ENCODE data around the gene NCR2. TPM values are rescaled to one million over a fixed set of nuclear protein-coding genes. Genes with fewer than 3 reads are reported as not detected.

Gene NCR2
- total and polyA plus RNA-seq, 9 donors, result not detected

GRCh38 chr6:41392246-41392645, 56.8 kb downstream of the NCR2 start:
- Histone ChIP-seq H3K27ac (no peak overlapping the region), H3K4me3 (no peak overlapping the region), H3K36me3 (no peaks in the 10 kb centered on the region), H3K4me1 (ENCODE audit: insufficient read depth) (no peaks in the 10 kb centered on the region), H3K9me3 (peaks cover 0 to 4% of the 10 kb centered on the region in 2 donors), H3K27me3 (no peaks in the 10 kb centered on the region)
- TF ChIP-seq, protein P1, sequence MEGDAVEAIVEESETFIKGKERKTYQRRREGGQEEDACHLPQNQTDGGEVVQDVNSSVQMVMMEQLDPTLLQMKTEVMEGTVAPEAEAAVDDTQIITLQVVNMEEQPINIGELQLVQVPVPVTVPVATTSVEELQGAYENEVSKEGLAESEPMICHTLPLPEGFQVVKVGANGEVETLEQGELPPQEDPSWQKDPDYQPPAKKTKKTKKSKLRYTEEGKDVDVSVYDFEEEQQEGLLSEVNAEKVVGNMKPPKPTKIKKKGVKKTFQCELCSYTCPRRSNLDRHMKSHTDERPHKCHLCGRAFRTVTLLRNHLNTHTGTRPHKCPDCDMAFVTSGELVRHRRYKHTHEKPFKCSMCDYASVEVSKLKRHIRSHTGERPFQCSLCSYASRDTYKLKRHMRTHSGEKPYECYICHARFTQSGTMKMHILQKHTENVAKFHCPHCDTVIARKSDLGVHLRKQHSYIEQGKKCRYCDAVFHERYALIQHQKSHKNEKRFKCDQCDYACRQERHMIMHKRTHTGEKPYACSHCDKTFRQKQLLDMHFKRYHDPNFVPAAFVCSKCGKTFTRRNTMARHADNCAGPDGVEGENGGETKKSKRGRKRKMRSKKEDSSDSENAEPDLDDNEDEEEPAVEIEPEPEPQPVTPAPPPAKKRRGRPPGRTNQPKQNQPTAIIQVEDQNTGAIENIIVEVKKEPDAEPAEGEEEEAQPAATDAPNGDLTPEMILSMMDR (IDR thresholded peaks at IDR 0.05), result no peak
- TF ChIP-seq EP300 (IDR thresholded peaks at IDR 0.05), result no peak
- no peak for TF ChIP-seq POLR2A (IDR thresholded peaks at IDR 0.05)
- WGBS, 3 donors, result 86 to 88% (median 86%) methylated on average over 4 of the region's 4 CpGs
- DNase-seq, result no peak
- intact Hi-C loops (cut with DNase I), result no loop called here

GRCh38 chr6:41396335-41396734, 60.9 kb downstream of the NCR2 start:
- H3K27ac ChIP-seq, result no peak overlapping the region
- H3K27me3 ChIP-seq, result no peaks in the 10 kb centered on the region
- no peak overlapping the region for H3K4me3 ChIP-seq
- H3K4me1 ChIP-seq (ENCODE audit: insufficient read depth), result no peaks in the 10 kb centered on the region
- H3K36me3 ChIP-seq, result no peaks in the 10 kb centered on the region
- DNase-seq, result no peak
- H3K9me3 ChIP-seq, result no peaks in the 10 kb centered on the region
- 56 to 66% (median 60%) methylated on average over 5 of the region's 5 CpGs for WGBS, 3 donors
- intact Hi-C loops (cut with DNase I), result no loop called here
- TF ChIP-seq POLR2A (IDR thresholded peaks at IDR 0.05) (no peak), EP300 (IDR thresholded peaks at IDR 0.05) (no peak)
- TF ChIP-seq, protein P1 (IDR thresholded peaks at IDR 0.05), result no peak

DNA sequence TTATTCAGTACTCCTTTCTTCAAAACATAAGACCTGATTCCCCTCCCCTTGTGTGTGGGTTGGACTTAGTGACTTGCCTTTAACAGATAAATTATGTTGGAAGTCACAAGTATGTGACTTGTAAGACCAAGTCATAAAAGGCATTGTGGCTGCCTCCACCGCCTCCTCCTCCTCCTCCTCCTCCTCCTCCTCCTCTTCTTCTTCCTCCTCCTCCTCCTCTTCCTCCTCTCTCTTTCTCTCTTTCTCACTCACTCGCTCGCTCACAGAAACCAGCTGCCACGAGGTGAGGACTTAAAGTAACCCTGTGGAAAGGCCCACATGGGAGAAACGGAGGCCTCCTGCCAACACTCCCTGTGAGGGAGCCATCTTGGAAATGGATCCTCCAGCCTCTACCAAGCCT, 64.0 kb downstream of the NCR2 start:
- Histone ChIP-seq H3K4me3 (no peak overlapping the region), H3K9me3 (no peaks in the 10 kb centered on the region), H3K4me1 (ENCODE audit: insufficient read depth) (no peaks in the 10 kb centered on the region), H3K27me3 (no peaks in the 10 kb centered on the region), H3K27ac (no peak overlapping the region), H3K36me3 (no peaks in the 10 kb centered on the region)
- TF ChIP-seq EP300 (IDR thresholded peaks at IDR 0.05), result no peak
- TF ChIP-seq, protein P1 (IDR thresholded peaks at IDR 0.05), result no peak
- no peak for TF ChIP-seq POLR2A (IDR thresholded peaks at IDR 0.05)
- 39 to 52% (median 50%) methylated on average over 5 of the region's 5 CpGs for WGBS, 3 donors
- DNase-seq, result no peak
- intact Hi-C loops (cut with DNase I), result no loop called here

Small RNA genes within 50 kb of the gene (small RNA-seq; reads per million reads assigned to genes)
- not detected for gene RNU6-643P

Other genes starting within 250 kb of the NCR2 start
- gene TREML1, start 181.3 kb upstream of the NCR2 start, total RNA-seq, result 1 to 10 TPM in 1 of 7 donors, under 1 TPM in 1, not detected in 5; 0.31 to 3.8 TPM
- under 1 TPM; 0.16 to 0.45 TPM for gene TREML1, start 181.3 kb upstream of the NCR2 start, polyA plus RNA-seq
- gene TREM2, start 172.5 kb upstream of the NCR2 start, total RNA-seq, result 10 to 100 TPM in 1 of 7 donors, 1 to 10 TPM in 6; 2.6 to 12.4 (median 4.4) TPM
- 1 to 10 TPM; 3.9 to 4.1 TPM for gene TREM2, start 172.5 kb upstream of the NCR2 start, polyA plus RNA-seq
- gene TREML2, start 134.5 kb upstream of the NCR2 start, total RNA-seq, result under 1 TPM in 1 of 7 donors, not detected in 6; 0.10 TPM
- under 1 TPM in 1 of 2 donors, not detected in 1; 0.08 TPM for gene TREML2, start 134.5 kb upstream of the NCR2 start, polyA plus RNA-seq
- not detected for gene TREML4, start 107.3 kb upstream of the NCR2 start, total RNA-seq
- gene TREML4, start 107.3 kb upstream of the NCR2 start, polyA plus RNA-seq, result not detected
- gene TREM1, start 48.9 kb upstream of the NCR2 start, total RNA-seq, result 1 to 10 TPM in 3 of 7 donors, under 1 TPM in 4; 0.34 to 2.9 (median 0.87) TPM
- gene TREM1, start 48.9 kb upstream of the NCR2 start, polyA plus RNA-seq, result 1 to 10 TPM in 1 of 2 donors, under 1 TPM in 1; 0.36 to 2.4 TPM
- 10 to 100 TPM in 5 of 7 donors, 1 to 10 TPM in 2; 4.8 to 37.4 (median 22.3) TPM for gene FOXP4, start 210.8 kb downstream of the NCR2 start, total RNA-seq
- gene FOXP4, start 210.8 kb downstream of the NCR2 start, polyA plus RNA-seq, result 10 to 100 TPM in 1 of 2 donors, 1 to 10 TPM in 1; 2.3 to 13.3 TPM

Measured in ovary (tissue), 9 donors.